Chondrocyte (in vitro differentiated cells): ENCODE data around the gene CEP83. TPM values are rescaled to one million over a fixed set of nuclear protein-coding genes. Genes with fewer than 3 reads are reported as not detected.
A peak's percentile ranks its signal among the peaks of the same experiment; 100 is the strongest.

ENCODE experiments used
- DNase-seq: peaks from one replicate; pipeline ENCODE4 v3.0.0; 2021; ENCODE audit warnings: mixed read lengths, low spot score
- H3K27ac Mint-ChIP-seq: one replicate; pipeline ENCODE4 v1.8.0; 2021; ENCODE audit warnings: mild to moderate bottlenecking, moderate library complexity, mixed read lengths; ENCODE audit not compliant: unreplicated experiment
- H3K27me3 Mint-ChIP-seq: 2 replicates; pipeline ENCODE4 v1.8.0; 2021; ENCODE audit warnings: low read depth, mixed read lengths
- H3K36me3 Mint-ChIP-seq: 2 replicates; pipeline ENCODE4 v1.8.0; 2021; ENCODE audit warnings: low read depth, mixed read lengths
- H3K4me1 Mint-ChIP-seq: 2 replicates; pipeline ENCODE4 v1.8.0; 2021; ENCODE audit warnings: low read depth, mild to moderate bottlenecking, mixed read lengths
- H3K4me3 Mint-ChIP-seq: one replicate; pipeline ENCODE4 v1.8.0; 2021; ENCODE audit warnings: mild to moderate bottlenecking, moderate library complexity, mixed read lengths; ENCODE audit not compliant: unreplicated experiment
- H3K9me3 Mint-ChIP-seq: 2 replicates; pipeline ENCODE4 v1.8.0; 2021; ENCODE audit warnings: low read depth, mixed read lengths
- total RNA-seq: library from RNA; stranded (reverse); gene quantifications from 3 replicates; pipeline ENCODE4 v1.2.1, GENCODE V29; 2021
- TF ChIP-seq, protein P1 (sequence below): fragments of 200-600 bp; sonication (generic); IDR thresholded peaks from 2 replicates; pipeline ENCODE4 v1.5.0; 2021; ENCODE audit warnings: antibody characterized with exemption, mild to moderate bottlenecking, moderate library complexity

The CEP83 gene
- total RNA-seq, 1 donor from 2014 or later: 8.0 TPM

DNA sequence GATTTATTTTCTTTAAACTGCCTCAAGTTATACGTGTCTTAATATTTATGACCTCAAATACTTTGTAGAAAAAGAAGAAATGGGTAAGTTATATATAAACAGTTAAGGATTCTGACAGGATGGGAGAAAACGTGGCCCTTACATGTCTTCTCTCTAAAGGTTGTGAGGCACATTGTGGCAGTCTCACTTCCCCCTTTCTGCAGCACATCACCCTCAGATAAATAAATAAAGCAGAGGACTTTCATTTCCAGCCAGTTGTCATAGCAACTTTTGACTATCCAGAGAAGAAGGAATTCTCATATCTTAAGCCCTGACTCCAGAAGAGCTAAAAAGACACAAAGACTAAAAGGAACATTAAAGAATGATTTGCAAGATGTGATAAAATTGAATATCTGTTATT lies 28.8 kb upstream of the CEP83 start:
- TF ChIP-seq, protein P1, sequence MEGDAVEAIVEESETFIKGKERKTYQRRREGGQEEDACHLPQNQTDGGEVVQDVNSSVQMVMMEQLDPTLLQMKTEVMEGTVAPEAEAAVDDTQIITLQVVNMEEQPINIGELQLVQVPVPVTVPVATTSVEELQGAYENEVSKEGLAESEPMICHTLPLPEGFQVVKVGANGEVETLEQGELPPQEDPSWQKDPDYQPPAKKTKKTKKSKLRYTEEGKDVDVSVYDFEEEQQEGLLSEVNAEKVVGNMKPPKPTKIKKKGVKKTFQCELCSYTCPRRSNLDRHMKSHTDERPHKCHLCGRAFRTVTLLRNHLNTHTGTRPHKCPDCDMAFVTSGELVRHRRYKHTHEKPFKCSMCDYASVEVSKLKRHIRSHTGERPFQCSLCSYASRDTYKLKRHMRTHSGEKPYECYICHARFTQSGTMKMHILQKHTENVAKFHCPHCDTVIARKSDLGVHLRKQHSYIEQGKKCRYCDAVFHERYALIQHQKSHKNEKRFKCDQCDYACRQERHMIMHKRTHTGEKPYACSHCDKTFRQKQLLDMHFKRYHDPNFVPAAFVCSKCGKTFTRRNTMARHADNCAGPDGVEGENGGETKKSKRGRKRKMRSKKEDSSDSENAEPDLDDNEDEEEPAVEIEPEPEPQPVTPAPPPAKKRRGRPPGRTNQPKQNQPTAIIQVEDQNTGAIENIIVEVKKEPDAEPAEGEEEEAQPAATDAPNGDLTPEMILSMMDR: no peak
- Mint-ChIP-seq H3K4me3 (no peak overlapping the region), H3K4me1 (no peaks in the 10 kb centered on the region), H3K27me3 (peaks cover 8% of the 10 kb centered on the region), H3K36me3 (no peaks in the 10 kb centered on the region), H3K9me3 (no peaks in the 10 kb centered on the region), H3K27ac (no peak overlapping the region)
- no peak for DNase-seq

DNA sequence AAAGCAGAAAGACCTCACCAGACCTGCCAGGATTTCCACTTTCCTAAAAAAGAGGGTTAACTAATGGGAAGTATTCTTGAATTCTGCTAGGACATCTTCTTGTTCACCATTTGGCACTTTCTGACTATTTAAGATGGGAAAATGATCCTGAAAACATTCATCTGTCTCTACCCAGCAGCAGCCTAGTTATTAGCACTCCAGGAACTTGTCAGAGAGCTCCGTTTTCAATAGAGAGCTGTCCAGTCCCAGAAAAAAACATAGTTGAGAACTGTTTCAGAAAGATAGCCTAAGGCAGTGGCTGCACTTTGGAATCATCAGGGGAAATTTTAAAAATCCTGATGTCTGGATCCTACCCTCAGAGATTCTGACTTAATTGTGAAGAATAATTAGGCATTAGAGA lies 22.1 kb upstream of the CEP83 start:
- no peak overlapping the region for H3K4me3 Mint-ChIP-seq
- no peaks in the 10 kb centered on the region for H3K36me3 Mint-ChIP-seq
- H3K9me3 Mint-ChIP-seq: no peaks in the 10 kb centered on the region
- TF ChIP-seq, protein P1: no peak
- H3K27me3 Mint-ChIP-seq: peaks cover 10% of the 10 kb centered on the region
- DNase-seq: no peak
- H3K27ac Mint-ChIP-seq: no peak overlapping the region
- no peaks in the 10 kb centered on the region for H3K4me1 Mint-ChIP-seq

DNA sequence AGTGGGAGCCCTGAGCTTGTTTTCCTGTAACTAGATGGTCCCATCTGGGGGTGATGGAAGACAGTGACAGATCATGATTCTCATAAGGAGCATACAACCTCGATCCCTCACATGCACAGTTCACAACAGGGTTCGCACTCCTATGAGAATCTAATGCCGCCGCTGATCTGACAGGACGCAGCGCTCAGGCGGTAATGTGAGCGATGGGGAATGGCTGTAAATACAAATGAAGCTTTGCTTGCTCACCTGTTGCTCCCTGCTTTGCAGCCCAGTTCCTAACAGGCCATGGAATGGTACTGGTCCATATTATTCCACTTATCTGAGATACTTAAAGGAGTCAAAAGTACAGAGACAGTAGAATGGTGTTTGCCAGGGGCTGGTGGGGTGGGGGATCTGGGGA lies 9.9 kb upstream of the CEP83 start:
- H3K27me3 Mint-ChIP-seq: peaks cover 15% of the 10 kb centered on the region

DNA sequence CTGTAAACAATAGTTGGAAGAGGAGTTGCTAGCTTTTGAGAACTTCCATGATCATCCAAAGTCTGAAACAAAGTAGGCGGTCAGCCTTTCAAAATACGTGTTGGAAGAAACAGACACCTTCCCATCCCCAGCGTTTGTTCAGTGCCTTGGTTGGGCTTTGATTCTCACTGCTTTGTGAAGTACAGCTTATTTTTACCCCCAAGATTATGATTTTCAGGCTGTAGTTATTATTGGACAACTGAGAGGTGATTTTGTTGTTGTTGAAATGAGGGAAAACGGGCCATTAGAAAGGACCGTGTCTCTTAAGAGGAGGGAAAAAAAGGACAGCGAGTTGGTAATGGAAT lies 921 bp upstream of the CEP83 start:
- H3K4me1 Mint-ChIP-seq: peaks cover 22% of the 10 kb centered on the region
- H3K27ac Mint-ChIP-seq: peak overlapping the region; percentile 95
- DNase-seq: no peak
- no peaks in the 10 kb centered on the region for H3K9me3 Mint-ChIP-seq
- no peaks in the 10 kb centered on the region for H3K36me3 Mint-ChIP-seq
- H3K4me3 Mint-ChIP-seq: peak overlapping the region; percentile 94
- TF ChIP-seq, protein P1: no peak
- no peaks in the 10 kb centered on the region for H3K27me3 Mint-ChIP-seq

More for the DNA sequence above, 9.9 kb upstream of the CEP83 start:
- H3K9me3 Mint-ChIP-seq: no peaks in the 10 kb centered on the region
- no peak for DNase-seq
- TF ChIP-seq, protein P1: no peak
- no peak overlapping the region for H3K4me3 Mint-ChIP-seq
- H3K4me1 Mint-ChIP-seq: no peaks in the 10 kb centered on the region
- H3K27ac Mint-ChIP-seq: no peak overlapping the region
- no peaks in the 10 kb centered on the region for H3K36me3 Mint-ChIP-seq

DNA sequence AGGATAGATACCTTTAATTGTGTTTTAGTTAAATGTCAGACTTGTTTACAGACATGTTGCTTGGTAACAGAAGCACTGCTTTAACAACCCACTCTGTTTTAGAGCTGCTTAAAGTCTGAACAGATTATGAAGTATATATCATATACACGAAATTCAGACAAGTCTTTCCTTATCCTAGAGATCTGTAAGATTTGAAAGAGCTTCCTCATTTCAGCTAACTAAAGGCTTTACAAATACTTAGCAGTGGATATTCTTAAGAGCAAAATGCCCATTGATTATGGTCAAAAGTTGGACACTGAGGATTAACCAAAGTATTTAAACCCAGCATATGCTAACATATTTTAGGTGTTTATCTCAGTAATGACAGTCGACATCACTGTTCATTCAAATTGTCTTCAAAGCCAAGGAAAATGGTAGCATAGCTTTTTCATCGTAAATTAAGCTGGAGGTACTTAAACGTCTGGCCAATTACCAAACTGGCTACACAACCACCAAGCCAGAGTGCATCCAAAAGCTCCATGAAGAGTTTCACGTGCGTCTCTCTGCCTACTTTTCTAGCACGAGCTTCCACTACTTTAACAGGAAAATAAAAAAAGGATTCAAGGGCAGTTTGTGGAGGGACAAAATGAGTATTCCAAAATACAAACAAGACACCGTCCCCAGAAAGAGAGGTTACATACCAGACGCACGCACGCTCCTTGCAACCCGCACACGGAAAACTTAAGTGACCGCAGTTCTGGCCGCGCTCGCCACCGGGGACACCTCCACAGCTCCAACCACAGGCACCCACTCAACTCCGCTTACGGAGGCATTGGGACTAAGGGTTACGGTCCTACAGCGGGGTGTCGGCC lies 565 bp downstream of the CEP83 start:
- Mint-ChIP-seq H3K9me3 (no peaks in the 10 kb centered on the region), H3K27ac (peak overlapping the region; percentile 95), H3K36me3 (no peaks in the 10 kb centered on the region), H3K4me3 (peak overlapping the region; percentile 94), H3K27me3 (no peaks in the 10 kb centered on the region), H3K4me1 (peaks cover 22% of the 10 kb centered on the region)
- DNase-seq: no peak
- TF ChIP-seq, protein P1: peak; percentile 12
